PC-9 (cell line): Measurements from ENCODE around the gene HNRNPF.

Experiments used
- CTCF ChIP-seq: fragments of 200-600 bp; sonication (generic); conservative IDR thresholded peaks from 2 replicates; pipeline ENCODE4 v1.6.1; 2017; ENCODE audit warnings: mixed run types, antibody characterized with exemption, mild to moderate bottlenecking, moderate library complexity
- EZH2 ChIP-seq: fragments of 200-600 bp; sonication (generic); IDR thresholded peaks from 2 replicates; pipeline ENCODE4 v1.8.0; 2017; ENCODE audit warnings: antibody characterized with exemption, low read depth

GRCh38 chr10:43365001-43365400 is 44.0 kb downstream of the HNRNPF start:
- TF ChIP-seq EZH2 (no peak), CTCF (no peak)
